ENCODE data around the gene TNS3.

The TNS3 gene

DNA sequence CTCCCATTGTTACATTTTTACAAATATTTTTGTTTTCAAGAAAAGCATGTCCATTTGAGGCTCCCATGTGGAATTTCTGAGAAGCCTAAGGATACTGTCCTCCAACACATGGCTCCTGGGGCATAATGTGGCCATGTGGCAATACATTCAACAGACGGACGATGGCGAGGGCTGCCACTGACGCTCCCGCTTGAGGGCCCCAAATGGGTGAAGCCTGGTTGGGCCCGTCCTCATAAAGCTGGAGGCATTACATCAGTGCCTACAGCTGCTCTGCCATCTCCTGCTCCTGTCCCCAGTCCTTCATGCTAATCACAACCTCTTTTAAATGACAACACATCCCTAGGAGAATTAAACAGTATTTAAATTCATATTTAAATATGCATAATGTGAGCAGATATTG lies 246.8 kb downstream of the TNS3 start:
- no peak for DNase-seq

DNA sequence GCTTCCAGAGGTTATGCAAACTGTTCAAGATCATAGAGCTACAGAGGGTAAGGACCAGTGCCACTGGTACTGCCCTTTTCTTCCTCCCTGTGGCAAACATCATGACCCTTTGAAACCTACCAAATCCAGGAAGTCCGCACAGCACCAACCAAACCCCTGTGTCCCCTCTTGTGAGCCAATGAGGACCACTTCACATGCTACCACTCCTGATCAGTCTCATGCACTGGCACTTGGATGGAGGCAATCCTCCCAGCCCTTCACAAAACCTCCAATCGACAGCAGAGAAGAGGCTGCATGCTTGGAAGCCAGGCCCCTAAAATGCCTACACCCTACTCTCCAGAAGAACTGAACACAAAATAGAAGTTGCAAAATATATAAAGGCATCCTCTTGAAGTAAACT lies 248.0 kb downstream of the TNS3 start:
- DNase-seq, result no peak

DNA sequence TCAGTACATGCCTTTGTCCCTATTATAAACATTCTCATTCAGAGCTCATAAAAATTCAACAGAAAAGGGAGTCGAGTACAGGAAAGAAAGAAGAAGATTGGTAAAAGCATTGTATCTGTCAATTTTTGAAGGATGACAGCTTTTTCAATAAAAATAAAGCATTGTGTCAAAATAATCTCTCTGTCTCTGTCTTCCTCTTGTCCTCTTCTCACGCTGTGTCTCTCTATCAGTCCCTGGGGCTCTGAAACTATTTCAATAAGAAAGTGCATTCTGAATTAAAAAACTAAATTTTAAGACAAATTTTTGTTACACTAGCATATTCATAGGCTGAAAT lies 248.4 kb downstream of the TNS3 start:
- no peak for DNase-seq

DNA sequence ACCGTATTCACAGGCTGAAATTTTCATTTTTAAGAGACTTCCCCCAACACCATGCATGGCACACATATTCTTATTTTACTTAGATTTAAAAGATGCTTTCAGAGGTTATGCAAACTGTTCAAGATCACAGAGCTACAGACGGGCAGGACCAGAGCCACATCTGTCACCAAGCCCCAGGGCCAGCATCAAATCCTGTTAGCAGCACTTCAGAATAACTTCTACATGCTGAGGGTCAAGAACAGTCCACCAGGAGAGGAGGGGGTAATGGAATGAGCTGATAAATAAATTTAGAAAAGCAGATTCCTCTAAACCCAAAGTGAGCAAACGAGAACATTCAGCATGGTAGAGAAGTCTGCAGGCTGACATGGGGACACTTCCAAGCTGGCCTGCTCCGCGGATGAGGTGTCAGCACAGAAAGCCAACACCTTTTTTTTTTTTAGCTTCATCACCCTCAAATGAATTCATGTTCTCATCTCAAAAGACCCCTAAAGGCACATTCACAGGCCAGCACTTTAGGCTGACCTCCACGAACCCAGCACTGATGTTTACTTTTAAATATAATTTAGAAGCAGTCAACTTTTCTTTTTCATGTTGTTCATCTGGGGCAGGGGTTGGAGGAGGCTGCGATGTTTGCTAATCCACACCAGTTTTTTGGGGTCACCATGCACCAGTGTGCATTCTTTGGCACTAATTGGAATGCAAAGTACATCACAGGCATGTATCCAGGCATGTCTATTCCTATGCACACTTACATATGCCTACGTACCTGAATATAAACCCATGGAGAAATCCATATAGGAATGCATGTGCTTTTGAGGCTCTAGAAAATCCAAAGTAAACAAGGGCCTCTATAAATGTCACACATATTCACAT lies 249.0 kb downstream of the TNS3 start:
- no peak for DNase-seq

DNA sequence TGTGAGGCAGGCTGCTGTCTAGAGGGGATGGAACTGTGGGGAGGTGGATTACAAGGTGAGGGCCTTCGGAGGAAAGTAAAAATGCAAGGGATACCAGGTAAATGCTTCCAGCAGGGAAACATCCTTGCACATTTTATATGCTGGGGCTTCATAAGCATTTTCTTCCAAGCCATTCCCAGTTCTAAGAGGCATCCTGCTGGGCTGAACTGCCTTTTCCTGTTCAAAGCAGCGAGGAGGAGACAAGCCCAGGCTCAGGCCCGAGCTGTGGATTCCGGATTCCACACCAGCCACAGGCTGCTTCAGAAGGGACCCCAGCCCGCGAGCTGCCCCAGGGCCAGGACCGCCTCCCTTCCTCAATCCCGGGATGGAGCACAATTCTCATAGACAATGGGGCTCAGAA lies 249.7 kb downstream of the TNS3 start:
- DNase-seq, result no peak

DNA sequence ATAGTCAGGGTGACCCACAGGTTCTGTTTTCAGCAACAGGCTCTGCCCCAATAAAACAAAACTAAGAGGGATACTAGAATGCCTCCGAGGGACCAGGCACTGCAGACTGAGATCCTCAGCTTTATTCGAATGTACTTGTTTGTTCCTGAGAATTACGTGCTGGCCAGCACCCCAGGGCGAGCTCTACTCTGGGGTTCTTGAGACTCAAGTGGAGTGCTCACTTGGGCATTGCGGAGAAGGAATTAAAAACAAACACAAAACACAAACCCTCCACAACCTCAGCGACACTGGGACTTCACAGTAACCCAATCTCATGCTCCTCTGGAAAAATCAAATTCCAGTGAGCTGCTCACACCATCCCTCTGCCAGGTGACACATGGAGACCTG lies 250.7 kb downstream of the TNS3 start:
- no peak for DNase-seq

DNA sequence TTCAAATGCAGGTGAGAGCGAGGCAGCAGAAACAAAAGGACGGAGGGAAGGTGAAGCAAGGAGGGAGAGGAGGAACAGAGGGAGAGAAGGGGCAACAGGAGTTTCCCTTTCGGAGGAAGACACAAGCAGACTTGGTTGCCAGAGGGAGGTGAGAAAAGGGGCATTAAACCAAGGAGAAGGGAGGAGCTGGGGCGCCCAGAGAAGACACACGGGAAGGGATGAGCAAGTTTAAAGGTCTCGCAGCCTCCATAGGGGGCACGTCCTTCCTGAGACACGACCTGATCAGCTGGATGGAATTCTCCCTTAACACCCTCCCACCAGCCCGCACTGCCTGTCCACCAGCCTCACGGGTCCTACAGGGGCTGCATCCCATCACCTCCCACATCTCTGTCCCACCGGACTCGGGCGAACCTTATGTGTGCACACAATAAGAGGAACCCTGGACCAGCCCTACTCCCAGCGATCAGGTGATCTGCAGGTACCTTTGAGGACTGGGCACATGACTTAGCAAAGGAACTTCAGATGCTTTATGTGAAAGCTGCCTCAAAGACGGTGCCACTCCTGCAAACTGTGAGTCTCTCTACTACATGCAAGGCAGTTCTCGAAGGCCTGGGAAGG lies 251.2 kb downstream of the TNS3 start:
- DNase-seq, result no peak

DNA sequence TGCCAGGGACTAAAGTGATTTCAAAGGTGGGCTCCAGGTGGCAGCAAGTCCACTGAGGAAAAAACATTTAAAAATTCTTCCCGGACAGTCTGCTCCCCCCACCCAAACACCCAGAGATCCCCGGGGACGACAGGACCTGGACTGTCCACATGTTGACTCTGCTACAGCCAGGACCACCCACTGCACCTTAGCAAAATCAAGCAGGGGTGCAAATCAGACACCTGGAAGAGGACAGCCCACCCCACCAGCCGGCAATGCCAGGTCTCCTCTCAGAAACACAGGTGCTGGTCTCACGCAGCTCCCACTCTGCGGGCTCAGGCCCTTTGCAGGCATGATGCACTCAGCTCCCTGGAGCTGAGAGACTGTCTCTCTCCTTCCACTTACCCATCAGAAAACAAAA lies 251.9 kb downstream of the TNS3 start:
- DNase-seq, result no peak

DNA sequence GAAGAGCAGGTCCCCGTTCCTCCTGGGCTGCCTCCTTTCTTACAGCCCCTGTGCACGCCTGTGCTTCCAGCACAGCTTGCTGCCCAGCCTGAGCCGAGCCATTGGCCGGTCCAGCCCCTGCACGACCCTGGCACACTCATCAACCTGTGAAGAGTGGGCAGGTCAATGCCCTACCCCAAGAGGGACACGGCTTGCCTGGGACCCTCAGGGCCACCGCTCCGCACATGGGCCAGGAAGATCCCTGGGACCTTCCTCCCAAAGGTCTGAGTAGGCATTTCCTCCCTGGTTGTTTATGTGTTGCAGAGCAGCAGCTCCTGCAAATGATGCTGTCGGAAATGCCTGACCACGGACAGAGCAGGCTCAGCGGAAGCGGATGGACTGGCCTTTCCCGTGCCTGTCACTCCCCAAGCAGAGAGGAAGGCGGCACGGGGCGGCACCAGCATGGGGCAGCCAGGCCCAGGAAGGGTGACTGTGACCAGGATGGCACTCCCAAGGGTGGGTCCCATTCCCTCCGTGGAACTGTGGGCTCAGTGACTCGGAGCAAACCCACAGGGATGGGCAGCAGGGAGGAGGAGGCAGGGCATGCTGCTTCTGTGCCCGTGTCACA lies 252.5 kb downstream of the TNS3 start:
- no peak for DNase-seq

DNA sequence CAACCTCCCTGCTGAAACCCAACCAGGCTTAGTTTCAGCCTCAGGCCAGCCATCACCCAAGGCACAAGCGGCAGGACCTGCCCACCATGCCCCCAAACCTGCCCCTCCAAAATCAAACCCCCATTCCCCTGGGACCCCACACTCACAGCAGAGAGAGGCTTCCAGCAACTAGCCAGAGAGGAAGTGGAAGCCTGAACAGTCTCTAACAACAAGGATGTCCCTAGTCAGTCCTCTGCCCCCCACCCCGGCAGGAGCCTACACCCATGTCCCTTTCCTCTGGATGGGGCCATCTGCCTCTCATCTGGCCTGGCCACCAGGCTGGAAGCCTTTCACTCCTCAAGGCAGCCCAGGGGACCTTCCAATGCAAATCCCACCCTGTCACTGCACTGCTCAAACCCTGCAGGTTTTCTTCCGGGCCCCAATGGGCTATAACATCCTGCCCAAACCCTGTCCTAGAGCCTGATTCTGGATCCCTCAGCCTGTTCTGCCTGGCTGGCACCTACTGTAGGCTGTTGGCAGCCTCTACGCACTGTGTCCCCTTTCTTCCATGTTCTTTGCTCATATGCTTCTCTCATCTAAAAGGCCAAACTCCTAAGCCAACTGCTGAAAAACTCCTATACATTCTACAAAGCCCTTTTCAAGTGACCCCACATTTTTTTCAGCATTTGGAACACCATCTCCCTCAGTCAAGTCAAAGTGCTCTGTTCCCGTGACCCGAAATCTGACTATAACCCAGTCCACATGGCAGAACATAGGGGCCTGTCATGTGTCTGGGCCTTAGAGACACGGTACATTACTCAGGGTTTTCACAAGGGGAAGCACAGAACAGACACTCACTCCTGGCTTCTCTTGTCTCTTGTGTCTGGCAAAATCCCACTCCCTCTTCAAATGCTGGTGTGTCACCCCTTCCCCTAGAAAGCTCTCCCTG lies 253.3 kb downstream of the TNS3 start:
- no peak for DNase-seq

DNA sequence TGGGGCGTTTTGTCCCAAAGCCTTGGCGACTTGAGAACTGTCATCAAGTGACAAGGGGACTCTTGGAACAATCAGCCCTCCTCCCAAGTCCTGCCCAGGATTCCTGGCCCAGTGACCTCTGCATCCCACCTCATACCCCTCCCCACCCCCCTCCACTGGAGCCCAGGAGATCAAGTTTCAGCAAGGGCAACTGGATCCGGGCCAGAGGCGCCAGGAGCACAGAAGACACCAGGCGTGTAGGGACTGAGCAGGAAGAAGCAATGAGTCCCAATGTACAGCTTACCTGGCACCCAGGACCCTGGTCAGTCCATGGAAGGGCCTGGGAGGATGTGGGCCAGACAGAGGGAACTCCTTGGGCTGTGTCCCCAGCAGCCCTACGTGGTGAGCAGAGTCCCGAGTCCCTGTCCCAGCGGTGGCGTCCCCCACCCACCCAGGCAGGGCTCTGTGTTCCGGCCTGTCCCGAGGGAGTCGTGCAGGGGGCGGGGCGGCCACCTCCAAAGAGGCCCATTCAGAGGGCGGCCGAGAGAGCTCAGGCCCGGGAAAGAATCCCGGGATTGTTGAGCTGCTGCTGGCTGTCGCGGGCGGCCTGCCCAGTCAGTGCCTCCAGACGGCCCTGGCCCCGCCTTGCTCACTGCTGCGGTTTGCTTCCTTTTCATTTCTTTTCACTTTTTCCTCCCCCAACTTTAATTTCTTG lies 254.1 kb downstream of the TNS3 start:
- no peak for DNase-seq

DNA sequence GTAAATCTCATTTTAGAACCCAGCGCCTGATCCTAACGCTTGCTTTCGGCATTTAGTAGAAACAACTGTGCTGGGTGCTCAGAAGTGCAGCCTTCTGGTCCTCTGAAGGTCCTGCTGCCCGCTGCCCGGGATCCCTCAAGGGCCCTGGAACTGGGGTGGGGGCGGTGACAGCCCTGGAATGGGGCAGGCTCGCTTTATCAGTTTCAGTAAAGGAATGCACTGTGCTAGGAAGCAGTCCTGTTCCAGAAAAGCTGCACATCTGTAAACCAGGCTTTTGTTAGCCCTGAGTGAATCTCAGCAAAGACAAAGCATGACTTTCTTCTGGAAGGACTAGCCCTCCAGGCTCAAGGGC lies 254.6 kb downstream of the TNS3 start:
- DNase-seq, result no peak

DNA sequence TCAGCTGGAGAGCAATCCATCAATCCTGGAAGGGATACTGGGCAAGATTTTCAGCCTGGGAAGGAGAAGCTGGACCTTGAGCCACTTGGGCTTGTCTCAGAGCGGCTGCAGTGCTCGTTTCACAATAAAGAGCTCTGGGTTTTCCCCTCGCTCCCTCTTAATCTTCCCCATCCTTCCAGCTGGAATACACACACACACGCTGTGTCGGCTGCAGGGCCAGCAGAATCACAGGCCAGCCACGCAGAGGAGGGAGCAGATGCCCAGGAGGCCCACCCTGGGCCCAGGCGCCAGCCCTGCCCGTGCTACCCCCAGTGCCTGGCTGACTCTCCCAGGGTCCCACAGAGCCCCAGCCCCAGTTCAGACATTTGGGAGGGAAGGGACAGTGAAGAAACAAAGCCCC lies 255.1 kb downstream of the TNS3 start:
- no peak for DNase-seq

DNA sequence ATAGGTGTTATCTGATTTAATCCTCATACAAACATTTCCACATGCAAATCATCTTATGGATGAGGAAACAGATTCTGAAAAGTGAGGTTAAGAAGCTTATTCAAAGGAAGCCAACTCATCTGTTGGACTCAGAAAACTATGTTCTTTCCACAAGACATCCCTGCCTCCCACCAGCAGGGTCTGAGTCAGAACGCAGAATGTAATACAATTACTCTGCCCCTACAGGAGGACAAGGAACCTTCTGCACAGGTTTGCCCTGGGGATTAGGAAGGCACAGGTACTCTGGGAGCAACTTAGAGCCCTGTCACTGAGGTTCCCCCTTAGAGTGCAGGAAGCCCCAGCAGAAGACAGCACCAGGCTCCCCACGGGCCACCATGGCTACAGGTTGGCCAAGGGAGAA lies 255.7 kb downstream of the TNS3 start:
- no peak for DNase-seq

DNA sequence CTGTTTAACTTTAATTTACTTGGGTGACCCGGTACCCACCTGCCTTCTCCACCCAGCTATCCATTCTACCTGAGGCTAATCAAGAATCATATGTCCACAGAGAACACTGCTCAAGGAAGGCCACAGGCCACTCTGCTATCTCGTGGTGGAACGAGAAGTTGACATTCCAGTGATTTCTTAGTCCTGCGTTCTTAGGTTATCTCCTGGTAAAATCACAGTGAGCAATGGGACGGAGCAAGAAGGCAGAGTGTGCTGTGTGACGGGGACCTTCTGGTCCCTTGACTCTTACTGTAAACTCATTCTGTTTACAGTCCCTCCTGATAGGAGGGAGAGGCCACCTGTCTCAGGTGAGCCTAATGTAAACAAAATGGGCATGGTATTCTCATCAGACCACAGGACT lies 256.6 kb downstream of the TNS3 start:
- no peak for DNase-seq

DNA sequence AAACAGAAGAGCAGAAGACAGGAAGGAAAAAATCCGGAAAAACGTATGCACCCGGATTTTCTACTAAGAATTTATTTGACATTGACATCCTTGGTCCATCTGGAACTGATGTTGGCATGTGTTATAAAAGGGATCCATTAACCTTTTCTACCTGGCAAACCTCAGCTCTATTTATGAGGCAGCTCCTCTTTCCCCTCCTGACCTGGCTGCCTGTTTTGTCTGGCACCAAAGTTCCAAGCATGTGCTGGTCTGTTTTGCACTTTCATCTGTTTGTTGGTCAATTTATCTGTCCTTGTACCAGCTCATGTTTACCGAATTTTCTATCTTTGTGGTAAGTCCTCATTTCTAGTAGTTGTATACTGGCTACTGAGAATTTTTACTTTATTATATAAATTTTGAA lies 258.0 kb downstream of the TNS3 start:
- DNase-seq, result no peak

DNA sequence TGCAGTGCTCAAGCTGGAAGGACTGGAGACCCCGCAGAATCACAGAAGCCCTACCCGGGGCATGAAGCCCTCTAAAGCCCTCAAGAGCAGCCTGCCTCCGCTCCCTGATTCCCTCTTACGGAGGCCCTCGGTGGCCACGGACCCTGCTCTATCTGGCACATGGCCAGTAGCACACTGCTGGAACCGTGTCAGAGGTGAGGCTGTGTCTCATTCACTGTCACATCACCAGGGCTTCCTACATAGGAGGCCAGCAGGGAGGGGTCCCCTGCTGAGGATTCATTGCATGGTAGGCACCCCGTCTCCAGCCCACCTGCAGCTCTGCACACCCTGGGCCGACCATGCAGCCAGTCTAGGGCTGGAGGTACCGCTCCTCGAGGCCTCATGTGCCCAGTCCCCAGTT lies 259.2 kb downstream of the TNS3 start:
- no peak for DNase-seq

DNA sequence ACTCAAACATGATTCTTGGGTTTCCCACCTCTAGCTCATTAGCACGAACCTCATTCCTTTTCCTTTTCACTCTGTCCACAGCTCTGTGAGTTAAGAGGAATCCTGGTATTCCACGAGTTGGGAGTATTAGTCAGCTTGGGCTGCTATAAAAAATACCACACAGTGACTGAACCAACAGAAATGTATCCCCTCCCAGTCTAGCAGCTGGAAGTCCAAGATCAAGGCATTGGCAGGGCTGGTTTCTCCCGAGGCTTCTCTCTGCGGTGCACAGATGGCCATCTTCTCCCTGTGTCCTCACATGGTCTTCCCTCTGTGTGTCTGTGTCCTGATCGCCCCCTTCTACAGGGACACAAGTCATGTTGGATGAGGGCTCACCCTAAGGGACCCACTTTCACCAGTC lies 261.6 kb downstream of the TNS3 start:
- DNase-seq, result no peak

DNA sequence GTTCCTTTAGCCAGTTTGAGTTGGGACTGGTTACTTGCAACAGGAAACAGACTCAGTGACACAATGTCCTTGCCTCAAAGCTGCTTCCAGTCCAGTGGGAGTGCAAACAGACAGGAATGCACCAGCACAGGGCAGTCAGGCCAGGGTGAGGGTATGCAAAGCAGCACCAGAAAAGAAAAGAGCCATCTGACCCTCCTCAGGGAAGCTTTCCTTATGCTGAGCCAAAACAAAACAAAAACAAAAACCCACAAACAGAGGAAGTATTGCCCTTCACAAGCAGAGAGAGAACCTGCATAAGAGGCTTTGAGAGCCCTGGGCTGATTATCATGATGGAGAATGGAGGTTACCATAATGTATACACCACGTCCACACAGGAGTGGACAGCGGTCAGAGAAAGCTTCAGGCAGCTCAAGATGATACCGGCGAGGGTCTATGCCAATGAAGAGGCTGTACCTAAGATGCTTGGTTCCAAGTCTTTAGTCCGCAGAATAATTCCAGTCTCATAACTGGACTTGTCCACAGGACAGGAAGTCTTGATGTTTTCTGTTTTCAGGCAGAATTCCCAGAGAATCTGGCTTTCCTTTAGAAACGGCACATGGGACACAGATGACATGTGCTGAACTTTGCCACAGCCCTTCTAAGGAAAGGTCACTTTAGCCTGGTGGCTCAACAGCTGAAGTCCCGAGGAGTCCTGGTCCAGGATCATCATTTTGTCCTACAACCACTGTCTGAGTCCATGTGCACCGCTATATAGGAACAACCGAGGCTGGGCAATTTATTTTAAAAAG lies 263.3 kb downstream of the TNS3 start:
- DNase-seq, result no peak

DNA sequence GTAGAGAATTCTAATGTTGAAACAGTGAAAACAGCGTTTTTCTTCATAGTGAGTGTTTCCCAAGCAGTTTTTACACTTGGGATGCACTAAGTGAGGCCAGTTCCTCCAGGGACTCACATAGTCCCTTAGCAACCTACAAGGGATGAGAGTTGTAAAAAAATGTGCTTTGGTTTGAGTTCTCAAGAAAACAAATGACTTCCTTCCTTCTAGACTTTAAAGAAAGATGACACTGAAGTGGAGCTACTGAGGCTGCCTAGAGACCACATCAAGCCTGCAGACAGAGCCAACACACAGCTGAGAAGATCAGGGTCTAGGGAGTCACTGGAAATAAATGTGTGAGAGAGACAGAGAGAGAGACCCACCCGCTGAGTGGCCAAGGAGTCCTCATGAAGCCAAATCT lies 264.4 kb downstream of the TNS3 start:
- no peak for DNase-seq

DNA sequence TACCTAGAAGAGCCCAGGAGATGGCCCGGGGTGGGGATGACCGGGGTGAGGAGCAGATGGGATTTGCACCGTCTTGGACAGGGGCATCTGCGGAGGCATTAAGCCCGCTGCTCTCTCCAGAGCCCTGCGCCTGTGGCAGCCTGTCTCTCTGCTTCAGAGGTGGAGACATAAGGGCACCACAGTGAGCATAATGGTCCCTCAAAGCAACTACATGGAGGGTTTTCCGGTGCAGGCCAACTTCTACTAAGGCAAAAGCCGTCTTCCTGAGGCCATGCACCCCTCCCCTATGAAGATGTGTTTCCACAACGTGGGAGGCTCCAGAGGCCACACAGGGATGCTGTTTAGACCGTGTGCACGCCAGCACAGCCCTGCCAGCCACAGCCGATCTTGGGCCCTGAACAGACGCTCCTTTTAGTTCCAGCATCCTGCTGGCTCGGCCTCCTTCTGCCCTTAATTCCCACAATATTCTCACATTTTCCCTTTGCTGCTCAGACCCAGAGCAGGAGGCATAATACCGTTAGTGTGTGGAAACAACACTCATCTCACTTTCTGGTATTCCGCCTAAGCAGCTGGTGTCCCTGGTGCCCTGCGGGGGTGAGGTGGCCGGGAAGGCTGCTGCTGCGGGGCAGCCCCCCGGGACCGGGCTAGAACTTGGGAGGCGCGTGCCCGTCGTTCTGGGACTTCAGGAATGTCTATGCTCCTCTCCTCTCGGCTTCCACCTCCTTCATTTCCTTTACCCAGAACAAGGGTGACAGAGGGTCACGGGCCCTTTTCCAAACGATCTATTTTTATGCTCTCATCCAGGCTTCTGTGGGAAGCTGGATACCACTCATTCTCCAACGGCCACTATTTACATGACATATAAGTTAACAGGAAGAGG lies 266.9 kb downstream of the TNS3 start:
- DNase-seq, result no peak
